ENCODE results near the gene RNF215.

RNF215 gene

DNA sequence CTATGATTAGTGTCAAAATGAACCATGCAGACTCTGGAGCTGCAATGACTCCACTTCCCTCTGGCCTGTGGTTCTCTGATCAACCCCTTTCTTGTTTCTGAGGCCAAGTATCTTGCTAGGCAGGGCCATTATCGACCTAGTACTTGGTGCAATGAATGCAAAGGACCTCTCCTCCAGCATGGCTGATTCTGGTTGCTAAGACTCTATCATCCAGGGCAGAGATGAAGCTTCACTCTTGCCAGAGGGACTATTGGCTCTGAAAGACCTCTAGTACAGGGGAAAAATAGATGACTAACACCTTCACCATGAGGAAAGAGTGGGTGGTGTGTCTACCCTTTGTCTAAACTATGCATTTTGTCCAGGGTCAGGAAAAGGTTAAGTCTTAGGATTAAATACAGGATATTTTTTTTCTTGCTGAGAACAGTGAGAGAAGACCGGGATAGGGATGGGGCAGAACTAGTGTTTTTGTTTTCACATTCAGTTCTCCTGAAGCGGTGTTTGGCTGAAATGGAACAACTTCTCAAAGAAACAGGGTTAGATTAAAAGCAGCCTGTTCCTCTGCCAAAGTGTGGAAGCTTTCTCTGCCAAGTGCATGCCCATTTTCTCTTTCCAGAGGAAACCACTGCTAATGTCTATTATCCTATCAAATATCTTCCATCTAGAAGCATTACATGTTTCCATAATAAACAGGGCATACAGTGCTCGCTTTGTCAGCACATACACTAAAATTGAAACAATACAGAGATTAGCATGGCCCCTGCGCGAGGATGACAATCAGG lies 33.3 kb upstream of the RNF215 start:
- DNase-seq (ENCODE audit: low read depth): peak; percentile 74
- no peak overlapping the region for H3K4me3 ChIP-seq (ENCODE audit: low read length)
- TF ChIP-seq, protein P1, sequence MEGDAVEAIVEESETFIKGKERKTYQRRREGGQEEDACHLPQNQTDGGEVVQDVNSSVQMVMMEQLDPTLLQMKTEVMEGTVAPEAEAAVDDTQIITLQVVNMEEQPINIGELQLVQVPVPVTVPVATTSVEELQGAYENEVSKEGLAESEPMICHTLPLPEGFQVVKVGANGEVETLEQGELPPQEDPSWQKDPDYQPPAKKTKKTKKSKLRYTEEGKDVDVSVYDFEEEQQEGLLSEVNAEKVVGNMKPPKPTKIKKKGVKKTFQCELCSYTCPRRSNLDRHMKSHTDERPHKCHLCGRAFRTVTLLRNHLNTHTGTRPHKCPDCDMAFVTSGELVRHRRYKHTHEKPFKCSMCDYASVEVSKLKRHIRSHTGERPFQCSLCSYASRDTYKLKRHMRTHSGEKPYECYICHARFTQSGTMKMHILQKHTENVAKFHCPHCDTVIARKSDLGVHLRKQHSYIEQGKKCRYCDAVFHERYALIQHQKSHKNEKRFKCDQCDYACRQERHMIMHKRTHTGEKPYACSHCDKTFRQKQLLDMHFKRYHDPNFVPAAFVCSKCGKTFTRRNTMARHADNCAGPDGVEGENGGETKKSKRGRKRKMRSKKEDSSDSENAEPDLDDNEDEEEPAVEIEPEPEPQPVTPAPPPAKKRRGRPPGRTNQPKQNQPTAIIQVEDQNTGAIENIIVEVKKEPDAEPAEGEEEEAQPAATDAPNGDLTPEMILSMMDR (conservative IDR thresholded peaks at IDR 0.05; ENCODE audit: low read length): no peak

DNA sequence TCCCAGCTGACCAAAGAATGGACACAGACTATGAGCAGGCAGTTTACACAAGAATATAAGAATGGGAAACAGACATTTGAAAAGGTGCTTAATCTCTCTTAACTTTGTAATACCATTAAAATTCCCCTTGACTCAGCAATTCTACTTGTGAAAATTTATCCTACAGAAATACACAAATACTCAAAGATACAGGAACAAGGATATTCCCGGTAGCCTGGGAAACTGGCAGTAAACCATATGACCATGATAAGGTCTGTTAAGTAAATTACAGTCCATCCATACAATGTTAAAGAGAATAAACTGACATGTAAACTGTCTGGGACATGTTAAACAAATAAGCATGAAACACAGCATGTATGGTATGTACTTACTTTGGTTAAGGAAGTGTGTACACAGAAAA lies 29.6 kb upstream of the RNF215 start:
- TF ChIP-seq, protein P1 (conservative IDR thresholded peaks at IDR 0.05; ENCODE audit: low read length): no peak
- H3K4me3 ChIP-seq (ENCODE audit: low read length): no peak overlapping the region
- no peak for DNase-seq (ENCODE audit: low read depth)

DNA sequence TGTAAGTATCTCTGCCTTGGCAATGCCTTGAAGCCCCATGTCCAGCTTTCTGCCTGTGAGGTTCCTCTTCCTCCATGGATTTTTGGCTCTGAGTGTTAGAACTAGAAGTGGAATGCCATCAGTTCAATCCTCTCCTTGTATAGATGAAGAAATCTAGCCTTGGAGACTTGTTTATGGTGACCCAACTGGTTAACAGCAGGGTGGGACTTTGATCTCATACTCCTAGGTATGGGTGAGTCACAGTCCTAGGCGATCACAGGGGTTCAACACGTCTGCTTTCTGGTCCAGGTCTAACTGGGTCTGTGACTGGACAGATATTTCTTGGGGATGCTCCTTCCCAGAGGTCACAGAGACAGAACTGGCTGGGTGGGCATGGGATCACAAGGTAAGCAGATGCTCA lies 29.2 kb upstream of the RNF215 start:
- DNase-seq (ENCODE audit: low read depth): no peak
- TF ChIP-seq, protein P1 (conservative IDR thresholded peaks at IDR 0.05; ENCODE audit: low read length): no peak
- H3K4me3 ChIP-seq (ENCODE audit: low read length): no peak overlapping the region

DNA sequence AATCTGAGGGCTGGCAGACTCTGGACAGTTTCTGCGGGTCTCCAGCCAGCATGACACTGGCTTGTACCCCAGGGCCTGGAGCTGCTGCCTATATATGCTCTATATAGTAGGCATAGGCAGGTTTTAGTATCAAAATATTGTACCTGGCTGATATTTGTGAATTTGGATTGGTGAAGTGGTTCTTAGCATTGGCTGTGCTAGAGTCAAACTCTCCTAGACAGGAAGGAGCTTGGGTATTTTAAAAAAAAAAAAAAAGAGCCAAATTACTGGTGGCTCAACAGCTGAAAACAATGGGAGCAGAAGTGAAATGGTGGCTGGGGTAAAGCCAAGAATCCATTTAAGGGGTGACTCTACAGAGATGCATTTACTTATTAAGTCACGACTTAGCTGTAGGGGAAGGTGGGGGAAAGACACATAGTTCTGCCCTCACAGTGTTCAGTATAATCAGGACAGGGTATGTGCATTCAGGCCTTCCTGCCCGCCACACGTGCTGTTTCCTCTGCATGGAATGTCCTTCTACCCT lies 27.4 kb upstream of the RNF215 start:
- no peak overlapping the region for H3K4me3 ChIP-seq (ENCODE audit: low read length)
- TF ChIP-seq, protein P1 (conservative IDR thresholded peaks at IDR 0.05; ENCODE audit: low read length): no peak
- DNase-seq (ENCODE audit: low read depth): no peak

DNA sequence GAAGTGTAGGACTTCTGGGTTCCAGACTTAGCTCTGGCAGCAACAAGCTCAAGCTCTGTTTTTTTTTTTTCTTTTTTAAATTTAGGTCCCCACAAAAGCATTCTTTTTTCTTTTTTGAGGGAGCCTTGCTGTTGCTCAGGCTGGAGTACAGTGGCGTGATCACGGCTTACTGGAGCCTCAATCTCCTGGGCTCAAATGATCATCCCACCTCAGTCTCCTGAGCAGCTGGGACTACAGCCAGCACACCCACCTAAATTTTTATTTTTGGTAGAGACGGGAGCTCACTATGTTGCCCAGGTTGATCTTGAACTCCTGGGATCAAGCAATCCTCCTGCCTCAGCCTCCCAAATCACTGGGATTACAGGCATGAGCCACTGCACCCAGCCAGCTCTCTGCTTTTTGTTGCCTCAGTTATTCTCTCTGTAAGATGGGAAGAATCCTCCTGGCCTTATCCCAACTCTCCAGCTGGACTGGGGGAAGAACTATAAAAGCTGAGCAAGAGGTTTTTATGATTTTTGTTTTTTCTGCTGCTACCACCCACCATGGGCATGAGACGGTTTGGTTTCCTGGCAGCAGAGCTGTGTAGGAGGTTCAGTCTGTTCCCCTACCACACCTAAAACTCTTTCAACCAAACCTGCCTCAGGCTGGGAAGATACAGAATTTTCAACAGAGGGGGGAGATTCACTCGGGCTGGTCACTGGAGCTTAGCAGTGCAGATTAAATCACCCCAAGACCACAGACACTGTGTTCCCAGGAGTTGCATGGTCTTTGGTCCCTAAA lies 26.7 kb upstream of the RNF215 start:
- TF ChIP-seq, protein P1 (conservative IDR thresholded peaks at IDR 0.05; ENCODE audit: low read length): no peak
- no peak for DNase-seq (ENCODE audit: low read depth)
- H3K4me3 ChIP-seq (ENCODE audit: low read length): no peak overlapping the region

GRCh38 chr22:30413001-30413400 lies 25.8 kb upstream of the RNF215 start:
- no peak overlapping the region for H3K4me3 ChIP-seq (ENCODE audit: low read length)
- TF ChIP-seq, protein P1 (conservative IDR thresholded peaks at IDR 0.05; ENCODE audit: low read length): no peak
- DNase-seq (ENCODE audit: low read depth): no peak
